SK-N-SH (cell line): ENCODE measurements around the gene MED29.

Experiments used
- CTCF ChIP-seq: fragments of 200-600 bp; sonication (generic); IDR thresholded peaks from 2 replicates; pipeline ENCODE4 v1.6.1; 2017; ENCODE audit warnings: antibody characterized with exemption, mild to moderate bottlenecking, moderate library complexity
- FOXM1 ChIP-seq: IDR thresholded peaks from 2 replicates; pipeline ENCODE4 v1.4.0; 2012; ENCODE audit warnings: low read depth, mild to moderate bottlenecking
- MXI1 ChIP-seq: IDR thresholded peaks from 2 replicates; pipeline ENCODE4 v1.6.1; 2012; ENCODE audit warnings: mild to moderate bottlenecking, low read depth, low read length, improper control_type of control experiment
- POLR2AphosphoS5 ChIP-seq: IDR thresholded peaks from 2 replicates; pipeline ENCODE4 v1.6.1; 2012; ENCODE audit warnings: low read depth, low read length

GRCh38 chr19:39400061-39400460 lies 8.9 kb downstream of the MED29 start:
- no peak for TF ChIP-seq CTCF
- TF ChIP-seq FOXM1, result no peak
- no peak for TF ChIP-seq POLR2AphosphoS5
- no peak for TF ChIP-seq MXI1
